ENCODE data around the gene PNO1.

Gene PNO1

DNA sequence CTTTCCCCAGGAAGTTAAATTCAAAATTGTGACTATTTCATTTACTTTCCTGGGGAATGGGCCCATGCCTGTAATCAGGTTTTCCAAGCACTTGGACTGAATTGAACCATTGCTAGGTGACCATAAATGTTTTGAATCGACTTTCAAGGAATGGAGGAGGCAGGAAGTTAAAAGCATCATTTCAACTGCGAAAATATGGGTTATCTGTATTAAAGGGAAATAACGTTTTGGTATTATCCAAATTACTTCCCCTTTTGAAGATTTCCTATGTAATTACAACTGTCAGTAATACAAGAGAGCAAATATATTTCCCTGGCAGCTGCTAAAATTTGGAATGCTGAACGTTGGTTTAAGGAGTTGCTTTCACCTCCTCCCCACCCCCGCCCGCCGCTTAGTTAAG, 19.0 kb downstream of the PNO1 start:
- peaks cover 5% of the 10 kb centered on the region for H3K4me1 Mint-ChIP-seq
- H3K9me3 Mint-ChIP-seq: no peaks in the 10 kb centered on the region
- DNase-seq (ENCODE audit: low spot score in 2 of 2) (no peak), ATAC-seq (no peak)
- H3K4me3 Mint-ChIP-seq: no peak overlapping the region
- H3K36me3 Mint-ChIP-seq: peaks cover 48% of the 10 kb centered on the region
- H3K27ac Mint-ChIP-seq: peak overlapping the region; percentile 0

- H3K36me3 Mint-ChIP-seq: peaks cover 57% of the 10 kb centered on the region
- H3K27ac Mint-ChIP-seq: peak overlapping the region; percentile 0
- no peaks in the 10 kb centered on the region for H3K9me3 Mint-ChIP-seq
- ATAC-seq: no peak
- DNase-seq (ENCODE audit: low spot score in 2 of 2): no peak
- H3K4me1 Mint-ChIP-seq: peaks cover 5% of the 10 kb centered on the region
- no peak overlapping the region for H3K4me3 Mint-ChIP-seq
Observed at GRCh38 chr2:68177541-68177940, 19.9 kb downstream of the PNO1 start.

DNA sequence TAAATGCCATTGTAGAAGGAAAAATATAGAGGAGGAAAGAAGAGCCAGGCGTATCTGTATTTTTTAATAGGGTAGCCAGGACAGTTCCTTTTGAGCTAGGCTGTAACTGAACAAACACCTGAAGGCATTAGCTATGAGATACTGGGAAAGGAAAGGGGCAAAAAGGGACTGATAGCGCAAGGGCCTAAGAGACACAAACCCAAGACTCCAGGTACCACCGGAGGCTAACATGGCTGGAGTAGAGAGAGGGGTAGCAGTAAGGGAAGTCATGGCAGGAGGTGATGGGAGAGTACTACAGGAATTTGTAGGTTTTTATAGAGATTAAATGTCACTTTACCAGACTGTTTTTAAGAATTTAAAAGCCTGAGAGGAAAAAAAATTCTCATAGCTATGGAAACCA, 20.7 kb downstream of the PNO1 start:
- ATAC-seq (no peak), DNase-seq (ENCODE audit: low spot score in 2 of 2) (no peak)
- Mint-ChIP-seq H3K9me3 (no peaks in the 10 kb centered on the region), H3K36me3 (peaks cover 65% of the 10 kb centered on the region), H3K27ac (peak overlapping the region; percentile 0), H3K4me3 (no peak overlapping the region), H3K4me1 (peaks cover 11% of the 10 kb centered on the region)

- Mint-ChIP-seq H3K4me1 (peaks cover 11% of the 10 kb centered on the region), H3K27ac (peak overlapping the region; percentile 0), H3K36me3 (peaks cover 72% of the 10 kb centered on the region), H3K4me3 (no peak overlapping the region), H3K9me3 (no peaks in the 10 kb centered on the region)
- no peak for ATAC-seq
- no peak for DNase-seq (ENCODE audit: low spot score in 2 of 2)
Observed at GRCh38 chr2:68178954-68179627, 21.4 kb downstream of the PNO1 start.

DNA sequence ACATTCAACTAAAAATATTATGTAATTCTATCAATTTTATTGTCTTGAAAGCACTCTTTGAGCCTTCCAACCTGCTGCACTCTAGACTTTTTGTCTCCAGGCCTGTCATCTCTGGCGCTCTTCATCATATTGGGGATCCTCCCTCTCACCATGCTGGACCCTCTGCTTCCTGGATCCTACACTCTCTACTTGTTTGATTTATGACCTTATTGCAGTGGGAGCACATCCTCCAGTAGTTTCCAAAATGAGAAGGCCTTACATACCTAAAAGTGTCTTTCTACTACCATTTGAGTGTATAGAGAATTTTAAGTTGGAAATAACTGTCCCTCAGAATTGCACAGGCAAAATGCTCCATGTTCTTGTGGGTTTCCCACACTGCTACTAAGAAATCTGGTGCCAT, 25.2 kb downstream of the PNO1 start:
- H3K27ac Mint-ChIP-seq: no peak overlapping the region

GRCh38 chr2:68185541-68186164, 28.0 kb downstream of the PNO1 start:
- H3K27ac Mint-ChIP-seq: peak overlapping the region; percentile 41

More for the DNA sequence above, 25.2 kb downstream of the PNO1 start:
- no peaks in the 10 kb centered on the region for H3K9me3 Mint-ChIP-seq
- DNase-seq (ENCODE audit: low spot score in 2 of 2) (no peak), ATAC-seq (no peak)
- no peak overlapping the region for H3K4me3 Mint-ChIP-seq
- peaks cover 100% of the 10 kb centered on the region for H3K36me3 Mint-ChIP-seq
- H3K4me1 Mint-ChIP-seq: peaks cover 23% of the 10 kb centered on the region

GRCh38 chr2:68187329-68187728, 29.6 kb downstream of the PNO1 start:
- ATAC-seq: no peak
- Mint-ChIP-seq H3K36me3 (peaks cover 69% of the 10 kb centered on the region), H3K27ac (no peak overlapping the region), H3K4me1 (peaks cover 28% of the 10 kb centered on the region), H3K9me3 (no peaks in the 10 kb centered on the region), H3K4me3 (no peak overlapping the region)
- no peak for DNase-seq (ENCODE audit: low spot score in 2 of 2)

More at GRCh38 chr2:68185541-68186164, 28.0 kb downstream of the PNO1 start:
- DNase-seq (ENCODE audit: low spot score in 2 of 2) (peak; percentile 29 to 69), ATAC-seq (peak; percentile 61)
- no peak overlapping the region for H3K4me3 Mint-ChIP-seq
- peaks cover 21% of the 10 kb centered on the region for H3K4me1 Mint-ChIP-seq
- peaks cover 86% of the 10 kb centered on the region for H3K36me3 Mint-ChIP-seq
- H3K9me3 Mint-ChIP-seq: no peaks in the 10 kb centered on the region

- H3K4me1 Mint-ChIP-seq: peaks cover 34% of the 10 kb centered on the region
- DNase-seq (ENCODE audit: low spot score in 2 of 2) (no peak), ATAC-seq (no peak)
- no peak overlapping the region for H3K27ac Mint-ChIP-seq
- no peaks in the 10 kb centered on the region for H3K9me3 Mint-ChIP-seq
- H3K4me3 Mint-ChIP-seq: peak overlapping the region; percentile 30
- peaks cover 54% of the 10 kb centered on the region for H3K36me3 Mint-ChIP-seq
Observed at GRCh38 chr2:68188831-68189230, 31.1 kb downstream of the PNO1 start.

DNA sequence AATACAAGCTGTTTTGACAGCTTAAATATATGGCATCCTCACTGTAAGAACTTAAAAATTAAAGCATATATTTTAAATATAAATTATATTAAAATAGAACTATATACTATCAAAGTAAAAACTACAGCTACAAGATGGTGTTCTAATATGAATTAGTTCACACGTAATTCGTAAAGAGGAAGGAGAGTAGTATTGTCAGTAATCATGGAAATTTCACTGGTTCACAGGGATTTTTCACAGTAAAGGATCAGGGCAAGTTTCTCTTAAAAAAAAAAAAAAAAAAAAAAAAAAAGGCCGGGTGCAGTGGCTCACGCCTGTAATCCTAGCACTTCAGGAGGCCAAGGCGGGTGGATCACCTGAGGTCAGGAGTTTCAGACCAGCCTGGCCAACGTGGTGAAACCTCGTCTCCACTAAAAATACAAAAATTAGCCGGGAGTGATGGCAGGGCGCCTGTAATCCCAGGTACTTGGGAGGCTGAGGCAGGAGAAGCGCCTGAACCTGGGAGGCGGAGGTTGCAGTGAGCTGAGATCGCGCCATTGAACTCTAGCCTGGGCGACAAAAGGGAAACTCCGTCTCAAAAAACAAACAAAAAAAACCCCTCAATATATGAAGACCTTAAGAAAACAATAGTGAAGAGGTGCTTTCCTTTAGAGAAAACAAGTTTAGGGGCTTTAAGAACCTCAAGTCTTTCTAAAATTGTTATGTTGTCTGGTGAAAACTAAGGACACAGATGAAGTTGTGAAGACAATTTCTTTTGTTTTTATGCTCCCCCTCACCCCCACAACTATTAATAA, 32.5 kb downstream of the PNO1 start:
- no peak for DNase-seq (ENCODE audit: low spot score in 2 of 2)
- ATAC-seq: no peak
- no peak overlapping the region for H3K4me3 Mint-ChIP-seq
- H3K9me3 Mint-ChIP-seq: no peaks in the 10 kb centered on the region
- H3K27ac Mint-ChIP-seq: peak overlapping the region; percentile 23
- peaks cover 37% of the 10 kb centered on the region for H3K4me1 Mint-ChIP-seq
- peaks cover 44% of the 10 kb centered on the region for H3K36me3 Mint-ChIP-seq

DNA sequence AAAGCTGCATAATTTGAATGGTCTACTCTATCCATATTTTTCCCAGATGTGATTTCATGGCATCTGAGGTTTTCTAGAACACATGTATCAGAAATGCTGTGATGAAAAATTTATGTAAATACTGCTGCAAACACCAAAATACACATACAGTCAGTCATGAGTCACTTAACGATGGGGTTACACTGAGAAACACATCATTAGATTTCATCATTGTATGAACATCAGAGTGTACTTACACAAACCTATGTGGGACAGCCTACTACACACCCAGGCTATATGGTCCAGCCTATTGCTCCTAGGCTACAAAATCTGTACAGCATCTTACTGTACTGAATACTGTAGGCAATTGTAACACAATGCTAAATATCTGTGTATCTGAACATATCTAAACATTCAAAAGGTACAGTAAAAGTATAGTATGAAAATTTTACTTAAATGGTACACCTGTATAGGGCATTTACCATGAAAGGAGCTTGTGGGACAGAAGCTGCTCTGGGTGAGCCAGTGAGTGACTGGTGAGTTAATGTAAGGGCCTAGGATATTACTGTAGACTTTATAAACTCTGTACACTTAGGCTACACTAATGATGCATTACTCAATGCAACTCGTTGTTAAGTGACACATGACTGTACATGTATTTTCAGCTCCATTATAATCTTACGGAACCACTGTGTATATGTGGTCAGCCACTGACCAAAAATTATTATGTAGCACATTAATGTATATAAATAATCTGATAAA, 33.5 kb downstream of the PNO1 start:
- H3K36me3 Mint-ChIP-seq: peaks cover 44% of the 10 kb centered on the region
- ATAC-seq (peak; percentile 97), DNase-seq (ENCODE audit: low spot score in 2 of 2) (no peak)
- peak overlapping the region; percentile 23 for H3K27ac Mint-ChIP-seq
- H3K4me3 Mint-ChIP-seq: no peak overlapping the region
- H3K9me3 Mint-ChIP-seq: no peaks in the 10 kb centered on the region
- H3K4me1 Mint-ChIP-seq: peaks cover 41% of the 10 kb centered on the region

DNA sequence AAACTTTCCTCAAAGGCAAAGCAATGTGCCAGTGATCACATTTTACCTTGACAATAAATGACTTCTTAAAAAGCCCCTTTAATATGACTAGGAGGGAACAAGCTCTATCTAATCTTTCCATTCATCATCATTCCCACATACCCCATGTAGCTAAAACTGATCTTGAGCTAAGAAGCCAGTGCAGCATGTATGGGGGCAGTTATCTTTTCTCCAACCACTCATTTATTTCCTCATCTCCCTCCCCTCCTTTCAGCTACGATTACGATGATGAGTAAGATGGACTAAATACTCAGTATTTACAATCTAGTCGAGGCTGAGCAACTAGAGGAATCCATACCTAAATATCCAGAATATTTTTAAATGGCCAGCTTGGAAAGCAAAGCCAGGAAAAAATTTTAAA, 35.5 kb downstream of the PNO1 start:
- peak overlapping the region; percentile 58 for H3K27ac Mint-ChIP-seq
- peak; percentile 77 for ATAC-seq
- no peak for DNase-seq (ENCODE audit: low spot score in 2 of 2)
- H3K9me3 Mint-ChIP-seq: no peaks in the 10 kb centered on the region
- H3K36me3 Mint-ChIP-seq: peaks cover 27% of the 10 kb centered on the region
- no peak overlapping the region for H3K4me3 Mint-ChIP-seq
- H3K4me1 Mint-ChIP-seq: peaks cover 42% of the 10 kb centered on the region

GRCh38 chr2:68193787-68194372, 36.2 kb downstream of the PNO1 start:
- DNase-seq (ENCODE audit: low spot score in 2 of 2) (no peak), ATAC-seq (no peak)
- Mint-ChIP-seq H3K4me1 (peaks cover 42% of the 10 kb centered on the region), H3K4me3 (no peak overlapping the region), H3K9me3 (no peaks in the 10 kb centered on the region), H3K27ac (peak overlapping the region; percentile 58), H3K36me3 (peaks cover 20% of the 10 kb centered on the region)

GRCh38 chr2:68195096-68195495, 37.4 kb downstream of the PNO1 start:
- ATAC-seq: no peak
- Mint-ChIP-seq H3K27ac (no peak overlapping the region), H3K4me1 (peaks cover 44% of the 10 kb centered on the region), H3K36me3 (peaks cover 21% of the 10 kb centered on the region), H3K4me3 (no peak overlapping the region), H3K9me3 (no peaks in the 10 kb centered on the region)
- DNase-seq (ENCODE audit: low spot score in 2 of 2): no peak

DNA sequence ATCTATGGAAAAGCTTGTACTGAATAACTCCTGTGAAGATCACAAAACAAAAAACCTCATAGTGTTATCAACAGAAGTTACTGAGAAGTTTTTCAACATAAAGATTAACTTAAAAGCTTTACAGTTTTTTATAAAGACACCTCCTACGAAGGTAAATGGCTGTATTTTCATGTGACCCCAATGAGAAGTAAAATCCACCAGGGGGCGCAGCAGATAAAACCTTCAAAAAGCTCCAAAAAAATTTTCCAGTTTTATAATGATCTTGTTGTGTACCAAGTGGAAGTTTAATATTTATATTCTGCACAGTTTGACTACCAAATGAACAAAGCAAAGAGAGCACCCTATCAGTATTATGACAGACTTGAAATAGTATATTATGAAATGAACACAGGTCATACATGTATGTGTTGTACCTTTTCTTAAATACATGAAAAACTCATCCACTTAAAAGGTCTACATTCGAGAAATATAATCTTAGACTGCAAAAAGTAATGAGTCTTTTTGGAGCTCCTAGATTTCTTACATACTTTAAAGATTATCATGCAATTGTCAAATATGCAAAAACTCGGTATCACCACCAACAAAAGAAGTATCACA, 38.5 kb downstream of the PNO1 start:
- Mint-ChIP-seq H3K4me1 (peaks cover 47% of the 10 kb centered on the region), H3K4me3 (no peak overlapping the region), H3K36me3 (peaks cover 21% of the 10 kb centered on the region), H3K9me3 (no peaks in the 10 kb centered on the region), H3K27ac (peak overlapping the region; percentile 12)
- no peak for DNase-seq (ENCODE audit: low spot score in 2 of 2)
- ATAC-seq: no peak
